GM18508 (cell line): ENCODE results near the gene HNRNPAB.

ENCODE experiments used
- ATAC-seq: cut with Tn5 transposase; IDR thresholded peaks from one replicate; pipeline ENCODE4 v1.9.1; 2021; ENCODE audit warnings: moderate number of reproducible peaks; ENCODE audit not compliant: insufficient read depth, unreplicated experiment

HNRNPAB gene

DNA sequence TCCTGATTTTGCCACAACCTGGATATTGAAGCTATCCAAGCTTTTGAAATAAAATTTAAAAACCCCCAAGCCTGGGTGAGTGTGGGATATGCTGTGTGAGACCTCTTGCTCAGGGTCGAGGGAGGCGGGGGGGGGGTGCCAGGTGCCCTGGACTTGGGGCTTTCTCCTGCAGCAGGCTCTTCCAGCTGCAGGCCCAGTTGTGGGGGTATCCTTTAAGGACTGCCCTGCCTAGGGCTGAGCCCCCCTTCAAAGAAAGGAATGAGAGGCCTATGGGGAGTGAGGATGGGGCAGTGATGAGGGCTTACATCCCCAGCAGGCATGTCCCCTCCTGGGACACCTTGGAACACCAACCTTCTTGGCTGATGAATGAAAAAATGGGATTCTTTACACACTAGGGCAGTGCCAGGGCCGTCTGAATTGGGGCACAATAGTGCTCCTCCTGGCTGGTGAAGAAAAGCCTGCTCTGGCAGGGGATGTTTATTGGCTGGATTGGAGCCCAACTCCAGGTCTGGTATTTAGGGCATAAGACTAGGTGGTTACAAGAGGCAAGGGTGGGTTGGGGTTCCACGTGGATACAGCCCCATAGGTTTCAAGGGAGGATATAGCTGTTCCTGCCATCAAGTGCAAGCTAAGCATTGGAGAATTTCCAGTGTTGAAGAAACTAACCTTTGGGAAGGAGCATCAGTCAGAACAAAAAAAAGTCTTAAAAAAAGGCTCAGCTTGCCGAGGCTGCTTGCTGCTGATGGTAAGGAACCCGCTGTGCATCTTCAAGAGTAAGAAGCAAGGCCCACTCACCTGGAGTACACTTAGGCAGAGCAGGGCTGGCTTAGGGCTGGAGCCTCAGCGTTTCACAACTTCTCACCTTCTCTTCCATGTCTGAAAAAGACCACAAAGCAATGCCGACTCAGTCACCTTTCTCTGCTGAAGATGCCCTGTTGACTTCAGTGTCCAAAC is 7.0 kb downstream of the HNRNPAB start:
- no peak for ATAC-seq

DNA sequence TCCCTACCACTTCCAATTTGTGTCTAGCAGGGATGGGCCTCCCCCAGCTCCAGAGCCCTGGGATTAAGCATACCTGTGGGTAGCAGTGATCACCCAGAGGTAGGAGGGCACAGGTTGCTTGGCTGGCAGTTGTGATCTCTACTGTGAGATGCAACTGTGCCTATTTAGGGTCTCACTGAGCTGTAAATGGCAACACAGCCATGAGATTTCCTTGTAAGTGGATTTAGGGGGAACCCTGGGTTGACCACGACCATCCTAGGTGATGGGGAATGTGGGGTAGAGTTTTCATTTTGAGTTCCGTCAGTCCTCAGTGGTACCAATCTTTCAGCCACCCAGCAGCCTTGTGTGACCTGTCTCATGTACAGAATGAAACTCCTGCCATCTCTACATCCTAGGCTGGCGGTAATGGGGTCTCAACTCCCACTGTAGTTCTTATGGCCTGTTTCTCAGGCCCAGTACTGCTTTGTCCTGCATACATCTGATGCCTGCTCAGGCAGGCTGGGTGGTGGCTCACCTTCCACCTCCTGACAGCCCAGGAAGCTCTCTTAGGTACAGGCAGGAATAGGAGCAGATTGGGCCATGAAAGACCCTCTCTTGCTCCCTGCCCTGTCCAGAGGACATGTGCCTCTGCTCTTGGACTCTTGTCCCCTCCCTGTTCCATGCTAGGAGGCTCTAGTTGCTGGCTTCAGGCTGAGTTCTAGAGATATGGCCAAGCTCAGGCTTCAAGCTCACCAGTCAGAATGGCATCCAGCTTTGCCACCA is 8.1 kb downstream of the HNRNPAB start:
- ATAC-seq: no peak

DNA sequence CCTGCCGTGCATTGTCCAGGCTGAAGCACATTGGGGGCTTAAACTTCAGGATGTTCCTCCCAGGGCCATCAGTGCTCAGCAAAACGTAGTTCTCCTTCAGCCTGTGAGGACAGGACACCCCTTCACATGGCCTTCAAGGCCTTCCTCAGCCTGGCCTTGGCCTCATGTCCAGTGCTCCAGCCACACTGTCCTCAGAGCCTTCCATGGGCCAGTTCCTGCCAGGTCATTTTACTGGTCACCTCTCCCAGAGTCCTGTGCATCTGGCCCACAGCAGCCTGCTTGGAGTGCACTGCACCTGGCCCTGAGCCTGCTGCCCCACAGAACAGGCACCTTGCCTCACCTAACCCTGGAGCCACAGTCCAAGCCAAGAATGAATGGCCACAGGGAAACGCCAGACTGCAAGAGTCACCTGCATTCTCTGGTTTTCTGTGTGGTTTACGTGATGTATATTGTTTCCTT is 8.7 kb downstream of the HNRNPAB start:
- no peak for ATAC-seq

DNA sequence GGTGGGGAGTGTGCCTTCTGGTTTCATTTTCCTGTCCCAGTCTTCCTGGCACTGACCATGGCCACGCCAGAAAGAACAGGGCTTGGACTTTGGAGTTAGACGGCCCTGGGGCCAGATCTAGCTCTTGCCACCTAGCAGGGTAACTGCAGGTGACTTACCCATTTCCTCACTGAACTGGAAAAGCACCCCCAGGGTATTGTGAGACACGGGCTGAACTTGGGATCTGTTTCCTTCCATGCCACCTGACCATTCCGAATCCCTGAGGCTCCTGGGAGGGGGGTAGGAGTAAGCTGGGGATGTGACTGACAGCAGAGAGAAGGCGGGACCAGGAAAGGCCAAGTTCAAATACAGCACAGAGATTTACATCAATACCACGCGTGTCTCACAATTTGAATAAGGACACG is 9.4 kb downstream of the HNRNPAB start:
- ATAC-seq: no peak

DNA sequence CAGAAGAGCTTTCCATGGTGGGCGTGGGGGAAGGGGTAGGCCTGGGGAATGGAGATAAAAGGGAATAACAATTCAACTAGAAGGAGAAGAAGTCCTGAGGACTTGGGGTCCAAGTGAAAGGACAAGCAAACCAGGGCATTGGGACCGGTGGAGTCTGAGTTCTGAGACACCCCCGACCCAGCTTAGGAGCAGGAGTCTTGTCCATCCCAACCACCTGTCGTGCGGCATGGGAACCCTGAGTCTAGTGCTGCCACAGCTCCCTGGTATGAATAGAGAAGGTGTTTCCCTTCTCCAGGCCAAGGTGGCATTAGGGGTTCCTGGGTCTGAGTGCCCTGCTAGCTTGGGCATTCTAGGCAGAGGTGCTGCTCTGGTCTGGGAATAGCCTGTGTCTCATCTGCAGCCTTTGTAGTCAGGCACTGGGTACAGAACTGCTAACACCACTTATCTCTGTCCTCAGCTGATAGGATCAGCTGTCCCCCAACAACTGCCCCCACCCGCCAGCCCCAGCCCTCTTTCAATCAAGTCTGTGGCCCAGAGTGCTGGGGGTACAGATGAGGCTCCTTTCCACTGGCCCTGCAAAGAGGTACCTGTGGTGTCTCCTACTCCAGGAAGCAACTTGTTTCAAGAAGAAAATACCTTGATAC is 9.9 kb downstream of the HNRNPAB start:
- no peak for ATAC-seq

GRCh38 chr5:178215280-178216002 is 11.1 kb downstream of the HNRNPAB start:
- no peak for ATAC-seq

DNA sequence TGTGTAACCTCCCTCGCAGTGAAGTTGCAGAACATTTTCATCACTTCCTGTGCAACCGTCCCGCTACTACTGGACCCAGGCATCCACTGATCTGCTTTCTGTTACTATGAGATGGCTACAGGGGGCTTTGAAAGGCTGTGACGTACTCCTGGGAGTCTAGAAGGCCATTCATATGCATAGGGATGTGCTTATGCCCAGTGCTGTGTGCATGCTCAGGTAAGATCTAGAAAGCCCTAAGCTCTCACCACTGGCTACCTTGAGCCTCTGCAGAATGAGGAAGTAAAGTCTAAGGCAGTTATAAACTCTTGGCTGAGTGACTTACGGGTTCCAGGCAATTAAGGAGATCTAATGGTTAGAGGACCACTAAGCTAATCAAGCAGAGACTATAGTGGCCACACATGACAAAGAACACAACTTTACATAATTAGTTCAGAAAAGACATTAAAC is 11.8 kb downstream of the HNRNPAB start:
- ATAC-seq: no peak

- no peak for ATAC-seq
Measured at GRCh38 chr5:178216779-178217178, 12.4 kb downstream of the HNRNPAB start.

- no peak for ATAC-seq
Measured at GRCh38 chr5:178218237-178218776, 14.0 kb downstream of the HNRNPAB start.

DNA sequence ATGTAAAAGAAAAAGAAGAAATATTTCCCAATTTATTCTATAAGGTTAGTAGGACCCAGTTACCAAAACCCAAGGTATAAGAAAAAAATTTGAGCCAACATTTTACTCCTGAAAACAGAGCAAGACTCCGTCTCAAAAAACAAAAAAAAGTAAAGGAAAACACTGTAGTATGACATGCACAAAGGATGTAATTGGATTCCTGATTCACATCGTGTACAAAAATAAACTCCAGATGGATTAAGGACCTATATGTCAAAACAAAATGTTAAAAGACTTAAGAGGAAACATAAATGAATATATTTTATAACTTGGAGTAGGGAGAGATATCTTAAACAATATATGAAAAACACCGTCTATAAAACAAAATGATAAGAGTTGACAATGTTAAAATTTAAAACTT is 14.5 kb downstream of the HNRNPAB start:
- ATAC-seq: no peak

DNA sequence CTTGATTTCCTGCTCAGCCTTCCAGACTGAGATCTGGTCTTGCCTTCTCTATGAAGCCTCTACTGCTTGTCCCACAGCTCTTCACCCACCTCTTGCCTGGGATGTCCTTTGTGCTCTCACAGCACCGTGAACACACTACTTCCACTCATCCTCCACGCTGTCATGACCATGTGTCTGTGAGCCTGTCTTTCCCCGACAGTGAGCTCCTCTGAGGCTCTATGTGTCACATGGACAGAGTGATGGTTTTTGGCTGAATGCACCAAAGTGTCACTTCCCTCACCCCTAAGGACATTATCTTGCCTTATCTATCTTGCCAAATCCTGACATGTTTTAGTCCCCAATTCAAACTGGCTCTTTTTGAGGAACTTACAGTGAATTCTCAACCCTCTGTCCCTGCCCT is 16.9 kb downstream of the HNRNPAB start:
- ATAC-seq: no peak

- ATAC-seq: no peak
Measured at GRCh38 chr5:178221853-178222252, 17.5 kb downstream of the HNRNPAB start.

GRCh38 chr5:178222292-178222691 is 18.0 kb downstream of the HNRNPAB start:
- ATAC-seq: no peak

GRCh38 chr5:178223196-178223773 is 19.0 kb downstream of the HNRNPAB start:
- ATAC-seq: no peak

GRCh38 chr5:178223828-178224335 is 19.5 kb downstream of the HNRNPAB start:
- ATAC-seq: no peak

DNA sequence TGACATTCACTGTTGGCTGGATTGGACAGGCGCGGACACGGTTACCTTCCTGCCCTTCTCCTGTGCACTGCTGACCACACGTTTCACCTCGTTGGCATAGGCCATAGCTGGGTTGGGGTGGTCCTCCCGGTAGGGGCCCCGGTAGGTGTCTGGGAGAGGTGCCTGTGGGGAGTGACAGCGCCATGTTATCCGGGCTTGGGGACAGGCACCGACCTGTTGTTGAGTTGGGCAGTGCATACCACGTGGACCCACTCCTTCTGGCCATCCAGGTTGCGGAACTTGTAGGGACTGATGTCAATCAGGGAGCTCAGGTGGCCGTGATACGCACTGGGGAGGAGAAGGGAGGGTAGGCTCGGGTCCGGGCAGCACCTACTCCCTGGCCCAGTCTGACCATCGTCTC is 20.1 kb downstream of the HNRNPAB start:
- ATAC-seq: no peak

DNA sequence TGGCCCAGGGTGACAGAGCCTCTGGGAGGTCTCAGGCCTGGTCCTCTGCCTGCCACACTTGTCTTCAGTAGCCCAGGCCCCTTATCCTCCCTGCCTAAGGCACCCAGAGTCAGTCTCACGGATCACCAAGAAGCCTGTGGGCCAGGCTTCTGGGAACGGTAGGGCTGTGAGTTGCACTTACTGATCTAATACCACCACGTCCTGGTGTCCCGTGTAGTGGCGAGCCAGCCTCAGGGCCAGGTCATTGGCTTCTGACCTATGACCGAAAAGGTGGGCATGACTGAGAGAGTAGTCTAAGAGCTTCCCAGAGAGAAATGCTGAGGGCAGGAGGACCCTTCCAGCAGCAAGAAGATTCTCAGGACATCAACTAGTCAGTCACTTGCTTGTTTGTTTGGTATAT is 20.8 kb downstream of the HNRNPAB start:
- ATAC-seq: no peak

- no peak for ATAC-seq
Measured at GRCh38 chr5:178227138-178227659, 22.9 kb downstream of the HNRNPAB start.

- ATAC-seq: no peak
Measured at GRCh38 chr5:178227929-178228328, 23.6 kb downstream of the HNRNPAB start.
